Measurements from ENCODE around the gene SLC24A3.

SLC24A3 gene

DNA sequence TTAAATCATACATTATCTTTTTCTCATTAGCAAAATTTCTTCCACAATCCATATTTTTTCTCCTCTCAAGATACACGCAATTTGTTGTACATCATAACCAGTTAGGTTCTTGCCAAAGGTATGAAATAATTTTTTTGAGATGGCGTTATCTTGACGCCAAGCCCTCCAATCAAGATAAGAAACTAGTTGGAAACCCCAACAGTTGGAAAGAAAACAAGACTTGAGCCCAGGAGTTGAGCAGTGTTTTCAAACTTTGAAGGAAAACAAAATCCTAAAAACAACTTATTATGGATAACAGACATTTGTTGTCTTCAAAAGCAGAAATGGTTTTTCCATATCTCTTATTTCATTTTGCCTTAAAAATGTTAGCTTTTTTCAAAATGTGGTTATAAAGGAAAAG is 184.8 kb downstream of the SLC24A3 start:
- DNase-seq, result no peak

DNA sequence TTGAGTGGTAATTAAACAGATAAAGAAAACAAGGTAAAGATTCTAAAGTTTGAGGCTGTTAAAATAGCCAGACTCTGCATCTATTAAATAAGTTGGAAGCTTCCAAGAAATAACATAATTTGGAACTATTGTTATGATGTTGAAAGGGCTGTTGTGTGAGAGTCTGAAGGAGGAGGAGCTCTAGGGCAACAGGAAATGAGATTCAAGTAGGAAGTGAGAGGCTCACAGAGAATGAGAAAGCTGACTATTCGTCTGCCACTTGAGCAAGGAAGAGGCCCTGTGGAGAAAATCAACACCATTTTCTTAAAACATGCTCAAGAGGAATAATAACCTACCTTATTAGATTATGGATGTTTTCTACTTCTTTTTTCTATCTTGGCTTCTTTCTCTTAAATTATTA is 185.2 kb downstream of the SLC24A3 start:
- DNase-seq, result no peak

DNA sequence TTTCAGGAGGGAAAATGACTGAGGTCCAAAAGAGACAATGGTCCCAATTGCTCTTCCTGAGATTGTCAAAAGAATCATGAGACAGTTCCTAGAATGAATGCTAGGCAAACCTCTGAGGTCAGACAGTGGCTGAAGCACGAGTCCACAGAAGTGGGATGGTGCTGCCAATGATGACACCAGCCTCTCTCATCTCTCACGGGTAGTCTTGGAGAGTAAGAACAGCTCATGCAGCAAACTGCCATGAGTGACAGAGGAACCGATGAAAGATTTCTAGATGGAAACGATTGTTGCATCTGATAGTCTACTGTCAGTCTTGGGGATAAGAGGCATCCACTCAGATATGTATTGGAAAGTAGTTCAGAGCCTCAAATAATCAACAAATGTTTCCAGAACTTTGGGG is 188.7 kb downstream of the SLC24A3 start:
- DNase-seq, result no peak

DNA sequence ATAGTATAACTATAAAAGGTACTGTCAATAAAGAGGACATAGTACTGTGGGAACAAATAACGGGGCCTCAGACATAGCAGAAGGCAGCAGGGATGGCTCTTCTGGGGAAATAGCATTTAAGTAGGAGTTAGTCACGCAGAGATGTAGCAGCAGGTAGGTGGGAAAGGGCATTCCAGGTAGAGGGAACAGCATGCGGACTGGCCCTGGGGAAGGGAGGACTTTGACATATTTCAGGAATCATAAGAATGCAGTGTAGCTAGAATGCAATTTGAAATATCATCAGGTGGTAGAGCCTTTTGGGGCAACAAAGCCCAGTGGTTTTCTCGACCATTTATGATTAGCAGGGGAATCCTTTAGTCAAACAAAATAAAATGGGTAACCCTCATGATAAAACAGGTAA is 191.1 kb downstream of the SLC24A3 start:
- no peak for DNase-seq

DNA sequence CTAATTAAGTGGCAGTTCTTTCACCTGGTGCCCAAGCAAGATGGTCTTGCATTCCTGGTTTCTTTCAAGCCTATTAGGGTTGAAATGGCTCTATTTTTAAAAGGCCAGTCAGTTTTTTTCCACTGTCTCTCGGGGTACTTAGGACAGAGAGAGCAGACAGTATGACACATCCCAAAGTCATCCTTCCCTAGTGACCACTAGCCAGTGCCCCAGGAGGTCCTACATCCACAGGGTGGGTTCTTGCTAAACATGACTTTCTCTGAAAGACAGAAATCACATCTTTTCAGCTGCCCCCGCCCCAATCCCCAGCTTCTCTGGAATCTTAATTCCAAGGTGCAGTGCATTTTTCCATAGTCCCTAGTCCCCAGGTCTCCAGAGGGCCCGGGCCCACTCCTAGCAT is 192.4 kb downstream of the SLC24A3 start:
- DNase-seq, result no peak

DNA sequence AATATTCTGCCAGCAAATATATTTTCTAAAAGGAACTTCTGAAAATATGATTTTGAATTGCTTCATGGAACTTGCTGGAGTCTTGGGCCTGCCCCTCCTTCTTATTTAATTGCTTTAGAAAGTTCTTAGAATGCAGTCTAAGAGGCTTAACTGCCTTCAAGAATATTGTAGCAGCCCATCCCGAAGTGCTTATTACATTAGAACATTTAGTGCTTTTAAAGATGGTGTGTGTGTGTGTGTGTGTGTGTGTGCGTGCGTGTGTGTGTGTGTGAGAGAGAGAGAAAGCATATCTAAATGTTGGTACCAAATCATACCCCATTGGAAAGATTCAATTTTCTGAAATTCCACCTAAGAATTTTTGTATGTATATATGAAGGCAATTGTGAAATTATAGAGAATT is 193.5 kb downstream of the SLC24A3 start:
- no peak for DNase-seq

DNA sequence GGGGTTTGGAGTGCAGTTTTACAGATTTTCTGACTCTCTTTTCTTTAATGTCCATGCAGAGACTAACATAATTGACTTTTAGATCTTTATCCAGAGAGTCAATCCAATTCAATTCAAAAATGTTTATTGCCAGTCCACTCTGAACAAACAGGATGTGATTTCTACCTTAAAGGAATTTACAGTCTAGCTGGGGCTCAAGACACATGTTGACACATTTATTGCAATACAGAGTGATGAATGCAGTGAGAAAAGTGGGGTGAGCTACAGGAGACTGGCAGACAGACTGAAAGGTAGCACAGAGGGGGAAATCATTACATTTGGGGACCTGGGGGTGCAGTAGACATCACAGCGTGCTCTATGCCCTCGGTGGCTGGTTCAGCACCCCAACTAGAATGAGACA is 193.9 kb downstream of the SLC24A3 start:
- DNase-seq, result no peak

DNA sequence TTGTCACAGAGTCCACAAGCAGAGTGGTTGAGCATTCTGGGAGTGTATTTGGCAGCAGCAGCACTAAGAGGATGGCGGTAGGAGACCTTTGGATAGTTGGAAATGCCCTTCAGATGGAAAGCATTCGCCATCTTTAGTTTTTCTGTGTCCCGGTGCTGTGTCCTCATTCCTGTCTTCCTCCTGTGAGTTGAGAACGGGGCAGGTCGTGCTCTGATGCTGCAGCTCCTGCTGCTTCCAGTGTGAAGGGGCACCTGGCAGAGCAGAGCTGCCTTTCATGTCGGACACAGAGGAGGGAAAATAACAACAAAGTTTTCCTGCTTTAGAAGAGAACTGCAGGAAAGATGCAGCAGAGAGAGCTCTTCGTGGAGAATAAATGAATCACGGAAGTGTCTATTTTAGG is 194.8 kb downstream of the SLC24A3 start:
- DNase-seq, result no peak

DNA sequence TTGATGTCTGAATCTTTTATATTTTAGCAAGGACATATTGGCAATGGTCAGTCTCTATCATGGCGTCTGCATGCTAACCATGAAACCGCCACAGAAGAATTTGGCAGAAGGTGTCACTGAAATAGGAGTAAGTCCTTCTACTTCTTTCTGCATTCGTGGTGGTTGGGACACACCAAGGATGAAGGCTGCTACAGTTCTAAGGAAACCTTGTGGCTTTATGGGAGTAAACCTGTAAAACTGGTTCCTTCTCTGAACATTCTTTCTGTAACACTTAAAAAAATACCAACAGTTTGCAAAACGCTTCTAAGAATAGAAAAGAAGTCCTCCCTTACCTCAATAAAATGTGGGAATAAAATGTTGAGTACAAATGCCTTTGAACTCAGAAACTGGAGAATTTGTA is 195.3 kb downstream of the SLC24A3 start:
- no peak for DNase-seq

DNA sequence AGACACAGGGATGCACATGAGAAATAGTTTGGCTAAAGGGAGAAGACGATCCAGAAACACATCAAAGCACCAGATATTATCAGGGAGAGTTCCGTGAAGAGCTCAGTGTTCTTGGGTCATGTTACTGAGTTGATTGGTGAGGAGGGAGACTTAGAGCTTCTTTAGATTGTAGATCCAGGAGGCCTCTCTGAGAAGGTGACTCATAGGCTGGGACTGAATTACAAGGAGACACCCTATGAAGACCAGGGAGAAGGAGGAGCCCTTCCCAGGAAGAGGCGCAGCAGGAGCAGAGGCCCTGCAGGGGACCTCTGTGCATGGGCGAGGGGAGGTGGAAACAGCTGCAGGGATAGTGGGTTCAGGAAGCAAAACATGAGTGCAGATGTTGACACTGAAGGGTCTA is 196.5 kb downstream of the SLC24A3 start:
- no peak for DNase-seq

DNA sequence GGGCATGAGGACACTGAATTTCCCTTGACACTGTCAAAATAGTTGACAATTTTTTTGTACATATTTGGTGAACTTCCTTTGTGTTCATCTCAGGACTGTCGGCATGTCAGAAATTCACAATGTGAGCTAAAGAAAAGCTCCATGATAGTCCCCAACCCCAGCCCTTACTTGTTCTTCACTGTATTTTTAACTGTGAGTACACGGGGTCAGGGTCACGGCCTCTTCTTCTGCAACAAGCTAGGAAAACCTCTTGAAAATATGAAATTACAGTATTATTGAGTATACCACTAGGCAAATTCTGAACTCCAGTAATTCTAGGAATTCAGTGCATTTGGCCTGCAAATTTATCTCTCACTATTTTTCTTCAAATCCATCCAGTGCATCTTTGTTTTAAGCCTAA is 199.4 kb downstream of the SLC24A3 start:
- no peak for DNase-seq

DNA sequence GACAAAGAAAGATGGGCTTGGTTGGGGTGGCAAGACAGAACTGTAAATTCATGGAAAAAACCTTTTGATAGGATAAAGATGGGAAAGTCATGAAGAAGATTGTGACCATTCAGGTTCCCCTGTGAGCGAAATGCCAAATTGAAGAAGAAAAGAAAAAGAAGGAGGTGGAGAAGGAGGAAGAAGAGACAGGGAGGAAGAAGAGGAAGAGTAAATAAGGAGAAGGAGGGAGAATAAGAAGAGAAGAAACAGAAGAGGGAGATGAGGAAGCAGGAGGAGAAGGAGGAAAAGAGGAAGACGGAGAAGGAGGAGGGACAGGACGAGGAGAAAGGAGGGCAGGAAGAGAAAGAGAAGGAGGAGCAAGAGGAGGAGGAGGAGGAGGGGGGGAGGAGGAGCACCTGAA is 199.8 kb downstream of the SLC24A3 start:
- no peak for DNase-seq

DNA sequence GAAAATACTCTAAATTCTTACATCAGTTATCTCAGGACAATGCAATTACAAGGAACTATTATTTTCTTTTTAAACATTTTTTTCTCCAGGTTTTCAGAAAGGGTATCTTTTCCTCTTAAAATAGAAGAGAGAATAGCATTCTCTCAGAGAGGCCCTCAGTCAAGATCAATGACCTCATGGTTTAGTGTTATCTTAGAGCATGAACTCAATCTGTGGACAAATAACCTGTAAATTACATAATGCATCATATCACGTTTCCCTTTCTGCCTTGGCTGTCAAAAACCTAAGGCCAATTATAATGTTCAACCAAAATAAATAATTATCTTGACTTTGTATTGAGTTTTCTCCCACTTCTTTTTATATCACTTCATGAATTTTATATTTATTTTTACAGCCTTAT is 202.2 kb downstream of the SLC24A3 start:
- DNase-seq, result no peak

DNA sequence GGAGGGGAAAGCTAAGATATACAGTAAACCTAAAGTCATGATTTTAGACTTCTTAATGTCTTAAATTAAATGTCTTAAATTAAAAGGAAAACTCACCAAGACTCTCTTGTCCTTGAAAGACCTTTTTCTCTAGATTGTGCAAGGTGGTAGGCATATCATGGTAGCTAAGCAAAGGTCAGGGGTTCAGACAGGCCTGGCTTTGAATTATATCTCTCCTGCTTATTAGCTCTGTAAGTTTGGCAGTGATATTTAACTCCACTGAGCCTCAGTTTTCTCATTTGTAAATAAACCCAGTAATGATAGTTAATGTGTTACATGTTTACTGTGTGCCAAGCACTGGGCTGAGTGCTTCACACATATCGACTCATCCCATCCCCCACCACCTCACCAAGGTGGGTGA is 203.3 kb downstream of the SLC24A3 start:
- no peak for DNase-seq

DNA sequence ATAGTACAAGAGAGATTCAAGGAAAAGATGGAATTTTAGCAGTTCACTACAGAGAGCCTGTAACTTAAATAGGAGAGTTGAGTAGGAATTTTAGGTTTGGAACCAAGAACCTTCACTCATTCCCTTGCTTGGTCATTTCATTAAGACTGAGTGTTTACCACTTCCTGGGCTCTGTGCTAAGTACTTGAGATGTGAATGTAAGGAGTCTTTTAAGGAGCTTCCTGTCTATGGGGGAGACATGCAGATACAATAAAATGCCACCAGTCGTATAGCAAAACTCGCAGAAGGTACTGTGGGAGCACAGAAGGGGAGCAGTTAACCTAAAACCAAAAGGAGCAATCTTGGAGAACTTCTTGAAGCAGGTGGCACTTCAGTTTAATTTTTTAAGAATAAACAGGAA is 204.2 kb downstream of the SLC24A3 start:
- no peak for DNase-seq

DNA sequence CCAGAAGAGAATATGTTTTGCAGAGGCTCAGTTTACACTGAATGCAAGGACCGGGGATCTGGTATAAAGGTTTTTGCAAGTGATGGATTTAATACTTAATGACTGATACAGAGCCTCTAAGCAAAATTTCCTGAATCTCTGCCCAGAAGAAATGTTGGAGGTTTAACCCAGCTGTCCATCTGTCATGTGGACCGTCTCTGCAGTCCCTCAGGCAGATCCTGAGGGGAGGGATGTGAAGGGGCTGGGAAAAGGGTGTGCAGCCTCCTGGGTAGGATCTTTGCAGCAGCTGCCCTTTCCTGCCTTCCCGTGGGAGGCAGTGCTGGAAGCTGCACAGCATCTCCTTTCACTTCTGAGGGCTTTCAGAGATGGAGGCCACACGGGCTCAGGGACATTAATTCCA is 207.0 kb downstream of the SLC24A3 start:
- DNase-seq, result no peak

DNA sequence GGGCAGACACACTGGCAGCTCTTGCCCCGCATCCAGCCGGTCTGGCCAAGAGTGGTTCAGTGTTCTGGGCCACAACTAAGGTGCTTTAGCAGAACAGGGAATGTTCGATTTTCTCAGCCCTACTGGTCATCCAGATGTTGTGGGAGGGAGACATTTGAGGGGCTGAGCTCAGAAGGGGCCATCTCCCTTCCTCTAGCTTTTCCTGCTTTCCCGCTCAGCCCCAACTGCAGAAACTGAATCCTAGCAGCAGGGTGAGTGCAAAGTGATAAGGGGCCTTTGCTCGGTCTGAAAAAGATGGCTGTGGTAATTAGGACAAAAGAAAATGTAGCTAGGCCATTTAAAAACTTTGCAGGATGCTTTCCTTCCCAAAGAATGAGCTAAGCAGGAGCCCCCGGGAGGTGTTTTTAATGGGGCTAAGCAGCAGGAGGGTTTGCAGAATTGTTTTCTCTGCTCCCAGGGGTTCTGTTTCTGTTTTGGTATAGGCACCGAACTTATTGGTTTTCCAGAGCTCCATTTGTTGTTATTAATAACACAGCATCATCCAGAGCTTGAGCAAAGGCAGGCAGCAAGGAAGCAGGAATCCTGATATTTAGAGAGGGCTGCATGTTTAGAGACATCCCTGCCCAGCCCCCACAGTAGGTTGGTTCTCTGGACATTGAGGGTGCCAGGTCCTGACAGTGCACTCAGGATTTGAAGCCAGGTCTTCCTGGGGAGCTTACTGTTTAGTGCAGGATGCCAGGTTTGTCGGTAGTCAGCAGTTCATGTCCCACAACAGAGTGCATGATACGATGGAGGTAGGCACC is 210.9 kb downstream of the SLC24A3 start:
- no peak for DNase-seq

DNA sequence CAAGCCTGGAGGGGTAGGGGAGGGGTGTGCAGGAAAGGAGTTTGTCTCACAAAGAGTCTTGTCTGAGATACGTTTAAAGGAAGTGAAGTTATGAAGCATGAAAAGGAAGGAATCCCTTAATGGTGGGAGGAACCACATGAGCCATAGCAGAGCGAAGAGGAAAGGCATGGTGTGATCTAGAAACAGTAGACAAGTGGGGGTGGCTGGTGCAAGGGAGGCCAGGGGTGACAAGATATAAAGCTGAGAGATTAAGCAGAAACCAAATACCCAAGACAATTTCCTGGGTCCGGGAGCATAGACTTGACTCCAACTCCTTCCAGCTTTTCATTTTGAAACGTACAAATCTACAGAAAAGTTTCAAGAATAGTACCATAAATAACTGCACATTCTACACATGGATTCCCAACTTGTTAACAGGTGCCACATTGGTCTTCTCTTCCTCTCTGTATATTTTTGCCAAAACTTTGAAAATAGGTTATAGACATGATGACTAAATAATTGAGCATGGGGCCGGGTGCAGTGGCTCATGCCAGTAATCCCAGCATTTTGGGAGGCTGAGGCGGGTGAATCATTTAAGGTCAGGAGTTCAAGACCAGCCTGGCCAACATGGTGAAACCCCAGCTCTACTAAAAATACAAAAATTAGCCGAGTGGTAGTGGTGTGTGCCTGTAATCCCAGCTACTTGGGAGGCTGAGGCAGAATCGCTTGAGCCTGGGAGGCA is 211.6 kb downstream of the SLC24A3 start:
- no peak for DNase-seq

DNA sequence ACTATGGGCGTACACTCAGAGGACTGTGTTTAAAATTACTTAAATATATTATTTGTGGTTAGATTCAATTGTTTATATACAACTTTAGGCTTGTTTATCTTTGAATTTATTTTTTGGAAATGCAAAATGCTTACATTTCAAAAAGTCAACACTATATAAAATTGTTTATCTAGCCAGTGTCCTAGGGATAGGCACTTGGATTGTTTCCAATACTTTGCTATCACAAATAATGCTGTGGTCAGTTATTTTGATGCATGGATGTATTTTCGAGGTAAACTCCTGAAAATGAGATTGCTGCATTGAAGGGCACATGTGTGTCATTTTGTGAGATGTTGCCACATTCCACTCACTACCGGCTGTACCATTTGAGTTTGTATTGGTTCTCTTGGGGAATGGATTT is 213.9 kb downstream of the SLC24A3 start:
- DNase-seq, result no peak

DNA sequence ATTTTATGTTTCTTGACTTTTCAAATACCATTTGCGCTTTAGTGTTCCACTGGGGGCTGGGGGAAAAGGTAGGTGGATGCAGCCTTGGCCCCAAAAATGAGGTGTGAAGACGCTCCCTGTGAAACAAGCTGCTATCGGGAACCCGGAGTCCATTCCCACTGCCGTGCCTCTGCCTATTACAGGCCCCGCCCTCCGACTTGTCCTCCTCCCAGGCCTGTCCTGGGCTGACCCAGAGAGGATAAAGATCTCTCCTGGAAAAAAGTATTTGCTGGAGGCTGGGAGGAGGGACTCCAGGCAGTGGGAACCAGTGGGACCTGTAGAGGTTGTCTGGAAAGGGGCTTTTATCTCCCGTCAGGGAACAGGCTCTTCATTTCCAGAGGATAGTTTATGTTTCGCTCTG is 215.0 kb downstream of the SLC24A3 start:
- no peak for DNase-seq

DNA sequence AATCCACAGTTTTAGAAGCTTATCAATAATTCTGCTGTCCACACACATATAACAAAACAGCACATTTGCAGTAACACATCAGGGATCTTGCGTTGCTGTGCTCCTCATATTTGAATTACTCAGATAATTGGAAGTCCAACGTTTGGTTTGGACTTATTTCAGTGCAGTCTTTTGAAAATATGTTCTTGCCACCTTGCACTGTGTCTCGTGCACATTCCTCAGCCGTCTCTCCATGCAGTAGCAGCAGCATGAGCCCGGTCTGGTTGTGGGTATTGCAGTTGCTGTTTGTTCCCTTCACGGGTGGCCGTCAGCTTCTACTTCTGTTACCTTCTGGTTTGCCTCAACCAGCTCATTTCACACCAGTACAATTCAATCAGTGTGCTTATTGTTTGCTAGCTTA is 215.5 kb downstream of the SLC24A3 start:
- no peak for DNase-seq

DNA sequence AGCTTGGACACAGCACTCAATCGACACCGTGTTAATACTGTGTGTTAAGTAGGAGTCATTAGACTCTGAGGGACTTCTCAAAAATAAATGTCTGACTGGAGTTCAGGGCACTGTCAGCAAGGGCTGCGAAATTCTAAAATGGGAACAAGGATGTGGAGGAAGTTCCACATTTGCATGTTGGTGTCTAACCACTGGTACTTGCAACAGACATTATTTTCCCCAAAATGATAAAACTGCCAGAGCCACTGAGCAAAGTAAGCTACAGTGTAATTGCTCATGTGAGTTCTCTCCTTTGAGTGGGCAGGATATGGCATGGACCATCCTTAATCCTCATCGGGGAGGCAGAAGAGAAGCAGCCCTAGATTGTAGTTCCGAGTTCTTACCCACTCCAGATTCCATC is 215.9 kb downstream of the SLC24A3 start:
- no peak for DNase-seq

DNA sequence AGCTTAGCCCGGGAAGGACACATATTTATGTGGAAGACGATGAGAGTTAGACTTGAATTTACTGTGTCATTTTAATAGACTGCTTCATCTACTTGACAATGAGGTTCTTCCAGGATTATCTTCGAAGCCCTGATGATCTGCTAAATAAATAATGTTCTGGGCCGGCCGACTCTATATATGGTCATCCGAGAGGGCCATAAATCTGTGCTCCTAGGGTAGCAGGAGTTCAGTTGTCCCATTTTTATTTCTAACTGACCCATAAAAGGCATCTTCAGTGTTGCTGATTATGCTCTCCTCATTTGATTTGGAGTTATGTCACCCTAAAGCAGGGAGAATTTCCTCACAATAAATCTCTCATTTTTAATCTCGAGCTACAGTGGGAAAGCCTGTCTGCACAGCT is 217.1 kb downstream of the SLC24A3 start:
- no peak for DNase-seq

DNA sequence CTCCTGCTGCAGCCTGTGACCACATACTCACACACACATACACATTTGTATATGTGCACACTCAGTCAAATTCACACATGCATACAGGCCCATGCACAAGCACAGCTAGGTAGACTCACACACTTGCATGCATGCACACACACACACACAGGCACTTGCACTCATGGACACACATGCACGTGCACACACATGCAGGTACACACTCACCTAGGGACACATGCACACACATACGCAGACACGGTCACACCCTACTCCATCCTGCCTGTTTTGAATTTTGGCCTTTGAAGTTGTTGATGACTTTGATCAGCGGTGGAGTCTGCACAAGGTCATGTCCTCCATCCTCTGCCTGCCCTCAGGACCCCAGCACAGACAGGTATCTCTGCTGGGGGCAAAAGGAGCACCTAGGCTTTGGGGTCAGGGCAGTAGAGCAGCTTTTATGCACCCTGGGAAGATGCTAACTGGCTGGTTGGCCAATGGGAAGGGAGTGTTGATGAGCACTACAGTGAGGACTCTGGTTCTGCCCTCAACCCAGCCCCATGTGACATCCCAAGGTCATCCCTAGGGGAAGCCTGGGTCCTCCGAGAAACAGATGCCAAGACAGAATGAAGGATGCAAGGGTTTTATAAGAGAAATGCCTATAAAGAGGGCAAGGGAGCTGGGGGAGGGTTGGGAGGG is 218.3 kb downstream of the SLC24A3 start:
- no peak for DNase-seq

All from amniotic stem cell (primary cell).